NCI-H1930 (cell line): ENCODE measurements around the gene CCDC12.
"Not testable (repeated sequence)": the region's sequence is repeated elsewhere in the genome, so short reads cannot be mapped to it uniquely, and the experiment has no call there.

Experiments used
- DNase-seq, 2 experiments: peaks; one replicate each; lab custom pipeline; 2025; lab: John Stamatoyannopoulos, UW

Gene CCDC12

DNA sequence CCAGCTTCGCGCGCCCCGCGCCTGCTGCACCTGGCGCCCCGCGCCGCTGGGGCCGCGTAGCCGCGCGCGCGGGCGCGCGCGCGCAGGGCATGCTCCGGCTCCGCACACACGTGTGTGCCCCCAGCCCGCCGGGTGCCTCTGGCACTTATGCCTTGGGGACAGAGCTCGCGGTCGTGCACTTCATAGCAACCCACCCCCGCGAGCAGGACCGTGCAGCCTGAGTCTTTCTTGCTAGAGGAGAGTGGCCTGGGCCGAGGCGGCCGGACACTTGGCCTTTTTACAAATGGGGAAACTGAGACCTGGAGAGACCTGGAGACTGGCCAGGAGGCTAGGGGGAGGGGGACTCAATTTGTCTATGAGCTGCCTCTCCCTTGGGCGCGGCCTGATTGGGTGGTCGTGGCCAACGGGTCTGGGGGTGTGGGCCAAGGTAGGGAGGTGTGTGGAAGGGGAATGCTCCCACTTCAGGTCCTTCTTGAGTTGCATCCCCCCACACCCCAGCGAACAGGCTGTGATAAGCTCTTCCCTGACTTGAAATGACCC lies 3.5 kb upstream of the CCDC12 start:
- DNase-seq, result no peak

DNA sequence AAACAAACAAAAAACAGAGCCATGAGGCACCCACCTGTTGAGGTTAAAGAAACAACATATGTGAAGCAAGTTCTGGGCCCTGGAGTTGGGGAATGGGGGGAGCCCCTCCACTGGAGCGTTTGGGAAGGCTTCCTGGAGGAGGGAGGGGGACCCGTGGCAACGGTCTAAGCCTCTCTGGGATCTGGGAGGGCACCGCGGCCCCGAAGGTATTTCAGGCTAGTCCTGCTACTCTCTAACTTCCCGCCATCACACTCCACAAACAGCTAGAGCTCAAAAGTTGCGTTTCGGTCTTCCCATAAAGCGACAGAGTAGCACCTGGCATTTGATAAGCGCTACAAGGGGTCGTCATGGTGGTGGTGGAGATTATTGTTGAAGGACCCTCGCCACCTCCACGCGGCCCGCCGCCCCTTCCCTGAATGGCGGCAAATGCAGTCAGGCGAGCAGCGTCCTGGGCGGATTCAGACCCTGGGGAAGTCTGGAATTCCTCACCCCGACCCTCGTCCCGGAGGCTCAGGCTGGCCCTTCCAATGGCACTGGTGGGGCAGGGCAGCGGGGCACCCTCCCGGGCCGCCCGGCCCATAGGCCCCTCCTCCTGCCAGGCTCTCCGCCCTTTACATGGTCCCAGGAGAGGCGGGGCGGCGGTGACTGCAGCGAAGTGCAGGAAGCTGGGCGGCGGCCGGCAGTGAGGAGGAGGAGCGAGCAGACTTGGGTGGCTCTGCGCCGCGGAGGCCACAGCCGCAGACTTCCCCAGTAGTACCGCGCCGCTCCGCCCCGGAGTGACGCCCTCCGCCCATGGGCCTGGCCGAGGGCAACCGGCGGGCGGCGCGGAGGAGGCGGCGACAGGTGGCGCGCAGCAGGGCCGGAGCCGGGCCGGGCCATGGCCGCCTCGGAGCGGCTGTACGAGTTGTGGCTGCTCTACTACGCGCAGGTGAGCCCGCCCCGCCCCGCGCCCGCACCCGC lies 2.7 kb upstream of the CCDC12 start, which contains the start of gene NBEAL2:
NBEAL2 (plus strand) TSS at position 682 of the 960 bp plus-strand sequence; CDS start at position 878, 196 bp downstream.
- peak; percentile 60 to 65 for DNase-seq

DNA sequence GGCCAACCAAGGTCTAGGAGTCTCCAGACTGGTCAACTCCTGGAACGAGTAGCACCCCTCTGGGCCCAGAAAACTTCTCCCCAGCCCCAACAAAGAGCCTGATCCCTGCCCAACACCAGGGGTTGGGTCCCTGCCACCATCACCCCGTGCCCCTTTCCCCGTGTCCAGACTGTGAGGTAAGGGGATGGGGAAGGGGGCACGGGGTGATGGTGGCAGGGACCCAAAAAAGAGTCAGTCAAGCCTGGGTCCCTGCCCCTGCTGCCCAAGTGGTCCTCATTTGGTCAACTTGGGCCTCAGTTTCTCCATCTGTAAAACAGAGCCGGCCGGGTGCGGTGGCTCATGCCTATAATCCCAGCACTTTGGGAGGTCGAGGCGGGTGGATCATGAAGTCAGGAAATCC lies 1.8 kb upstream of the CCDC12 start:
- no peak for DNase-seq

DNA sequence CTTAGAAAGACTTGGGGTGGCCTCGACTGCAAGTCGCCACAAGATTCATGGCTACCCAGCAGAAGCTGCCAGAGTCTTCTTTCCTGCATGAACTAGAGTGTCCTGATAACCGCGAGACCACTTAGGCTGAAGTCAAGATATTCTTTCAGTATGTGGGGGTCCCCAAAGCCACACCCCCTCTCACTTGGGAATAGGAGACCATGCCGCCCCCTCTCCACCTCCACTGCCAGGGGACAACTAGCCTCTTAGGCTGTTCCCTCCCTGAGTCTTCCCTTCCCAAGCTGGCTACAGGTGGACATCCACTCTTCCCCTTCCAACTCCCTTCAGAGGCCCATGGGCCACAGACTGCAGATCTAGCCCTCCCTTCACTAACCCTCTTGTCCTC lies 1.3 kb upstream of the CCDC12 start:
- no peak for DNase-seq

DNA sequence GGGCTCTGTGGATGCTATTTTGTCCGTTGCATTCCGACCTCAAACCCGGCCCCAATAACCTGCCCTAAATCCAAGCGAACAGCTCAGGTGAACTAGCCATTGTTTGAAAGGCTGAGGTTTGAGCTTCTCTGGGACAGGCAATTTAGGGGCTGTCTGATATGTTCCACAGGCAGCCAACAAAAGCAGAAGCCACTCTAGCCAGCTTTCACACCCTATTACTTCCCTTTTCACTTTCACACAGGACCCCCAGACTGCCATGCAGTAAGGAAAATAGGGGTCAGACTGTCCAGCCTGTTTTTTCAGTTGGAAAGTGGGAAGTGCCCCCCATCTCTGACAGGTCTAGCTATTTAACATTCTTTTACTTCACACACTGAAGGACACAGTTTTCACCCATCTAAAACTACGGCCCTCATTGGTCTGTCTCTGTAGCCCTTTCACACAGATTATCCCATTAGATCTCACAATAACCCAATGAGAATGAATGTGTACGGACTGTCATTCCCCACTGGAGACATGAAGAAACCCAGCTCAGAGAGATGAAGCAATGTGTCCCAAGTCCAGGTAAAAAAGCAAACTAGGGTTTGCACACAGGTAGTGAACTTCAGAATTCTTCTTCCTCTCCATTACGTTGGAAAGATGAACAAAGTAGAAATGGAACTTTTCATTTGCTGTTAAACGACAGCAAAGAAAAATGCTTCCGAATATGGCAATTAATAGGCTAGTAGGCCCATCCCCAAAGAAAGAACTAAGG lies 1.9 kb downstream of the CCDC12 start:
- DNase-seq, result no peak

DNA sequence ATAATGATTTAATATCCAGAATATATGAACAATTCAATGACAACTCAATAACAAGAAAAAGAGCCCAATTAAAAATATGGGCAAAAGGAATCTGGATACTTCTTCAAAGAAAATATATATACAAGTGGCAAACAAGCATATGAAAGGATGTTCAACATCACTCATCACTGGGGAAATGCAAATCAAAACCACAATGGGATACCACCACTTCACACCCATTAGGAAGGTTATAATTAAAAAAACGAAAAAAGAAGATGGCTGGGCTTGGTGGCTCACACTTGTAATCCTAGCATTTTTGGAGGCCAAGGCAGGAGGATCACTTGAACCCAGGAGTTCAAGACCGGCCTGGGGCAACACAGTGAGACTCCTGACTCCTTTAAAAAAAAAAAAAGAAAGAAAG lies 4.1 kb downstream of the CCDC12 start:
- DNase-seq, result no peak

DNA sequence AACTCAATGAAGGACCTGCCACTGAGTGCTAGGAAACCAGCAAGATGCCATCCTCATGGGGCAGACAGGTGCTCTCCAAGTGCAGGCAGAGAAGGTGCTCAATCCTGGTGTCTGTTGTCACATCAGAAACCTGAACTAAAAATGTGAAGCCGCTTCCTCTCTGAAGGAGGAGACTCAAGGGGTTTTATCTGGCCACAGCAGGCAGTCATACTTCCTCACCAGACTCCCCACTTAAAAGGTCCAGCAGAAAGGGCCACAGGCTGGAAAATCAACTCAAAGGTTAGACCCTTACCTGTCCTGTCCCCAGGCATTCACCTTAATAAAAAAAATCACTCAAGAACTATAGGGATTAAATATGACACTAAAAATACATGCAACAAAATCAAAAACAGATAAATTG lies 4.8 kb downstream of the CCDC12 start:
- no peak for DNase-seq

DNA sequence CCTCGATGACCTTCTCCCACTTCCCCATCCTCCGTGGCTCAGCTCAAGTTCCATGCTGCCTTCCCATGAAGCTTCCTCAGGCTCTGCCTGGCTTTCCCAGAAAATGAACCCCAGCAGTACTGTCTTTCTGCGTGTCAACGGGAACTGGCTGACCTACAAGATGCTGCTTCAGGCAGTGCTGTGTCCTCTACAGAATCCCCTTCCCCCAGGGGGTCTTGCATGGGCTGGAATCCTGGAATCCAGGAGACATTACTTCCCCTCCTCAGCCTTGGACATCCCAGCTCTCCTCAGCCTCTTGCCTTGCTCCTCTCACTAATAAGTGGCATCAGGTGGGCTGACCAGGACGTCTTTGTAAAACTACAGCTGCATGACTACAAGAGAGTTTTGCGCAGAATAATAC lies 5.4 kb downstream of the CCDC12 start:
- DNase-seq, result no peak

DNA sequence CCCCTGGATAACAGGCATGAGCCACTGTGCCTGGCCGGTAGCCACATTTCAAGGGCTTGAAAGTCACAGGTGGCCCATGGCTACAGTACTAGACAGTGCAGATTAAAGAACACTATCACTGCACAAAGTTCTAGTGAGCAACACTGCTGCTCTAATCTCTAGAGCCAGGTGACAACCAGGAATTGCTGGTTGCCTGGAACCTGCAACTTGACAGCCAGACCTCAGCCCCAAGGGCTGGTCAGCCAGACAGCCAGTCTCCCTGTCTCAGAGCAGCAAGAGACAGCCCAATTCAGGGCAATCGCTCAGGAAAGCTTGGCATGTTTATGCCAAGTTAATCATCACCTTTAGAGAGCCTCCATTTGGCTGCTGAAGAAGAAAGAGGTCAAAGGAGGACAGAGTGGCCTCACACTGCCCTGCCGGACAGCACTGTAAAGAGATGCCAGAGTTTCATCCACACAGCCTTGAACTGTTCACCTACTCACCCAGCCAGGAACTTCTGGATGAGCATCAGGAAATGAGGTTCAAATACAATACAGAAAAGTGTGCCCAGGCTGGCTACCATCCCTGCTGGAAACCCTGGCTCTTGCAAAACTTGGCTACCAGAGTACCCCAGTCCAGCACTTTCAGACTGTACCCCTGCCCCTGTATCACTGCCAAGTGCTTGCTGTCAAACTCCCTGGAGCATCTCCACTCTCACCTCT lies 6.0 kb downstream of the CCDC12 start:
- DNase-seq, result no peak

DNA sequence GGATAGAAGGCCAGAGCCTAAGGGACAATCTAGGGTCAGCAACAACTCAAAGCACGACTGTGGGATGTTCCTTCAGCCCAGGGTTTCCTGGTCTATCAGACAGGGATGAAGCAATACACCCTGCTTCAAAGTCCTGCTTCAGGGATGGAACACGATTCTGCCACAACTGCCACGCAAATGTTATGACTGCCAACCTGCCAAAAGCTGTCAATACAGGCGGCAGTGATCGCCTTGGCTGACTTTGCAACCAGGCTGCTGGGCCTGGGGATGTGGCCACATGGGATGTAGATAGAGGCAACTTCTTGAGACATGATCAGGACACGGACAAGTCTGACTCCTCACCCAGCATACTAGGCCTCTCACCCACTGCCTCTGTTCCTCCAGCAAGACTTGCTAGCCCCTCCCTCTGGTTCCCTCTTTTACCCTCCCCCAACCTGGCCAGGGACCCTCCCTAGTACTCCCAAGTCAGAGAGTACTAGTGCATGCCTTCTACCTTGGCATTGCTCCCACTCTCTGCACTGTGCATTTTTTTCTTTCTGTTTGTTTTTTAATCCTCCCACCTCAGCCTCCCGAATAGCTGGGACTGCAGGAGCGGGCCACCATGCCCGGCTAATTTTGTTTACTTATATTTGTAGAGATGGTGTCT lies 7.6 kb downstream of the CCDC12 start:
- no peak for DNase-seq

DNA sequence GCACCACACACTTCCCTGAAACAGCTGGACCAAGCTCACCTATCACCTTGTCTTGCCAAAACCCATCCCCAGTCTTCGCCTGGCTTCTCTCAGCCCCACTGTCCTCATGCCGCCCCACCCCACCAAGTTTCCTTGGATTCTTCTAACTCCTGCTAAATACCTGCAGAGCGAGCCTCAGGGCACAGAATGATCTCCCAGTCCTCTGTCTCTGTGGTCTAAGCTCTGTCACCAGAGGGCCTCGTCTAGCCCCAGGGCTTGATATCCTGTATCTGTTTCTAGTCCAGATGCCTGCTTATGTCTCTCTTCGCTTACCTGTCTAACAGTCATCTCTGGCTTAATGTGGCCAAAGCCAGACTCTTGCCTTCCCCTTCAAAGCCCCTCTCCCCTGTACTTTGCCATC lies 9.7 kb downstream of the CCDC12 start:
- DNase-seq, result no peak

DNA sequence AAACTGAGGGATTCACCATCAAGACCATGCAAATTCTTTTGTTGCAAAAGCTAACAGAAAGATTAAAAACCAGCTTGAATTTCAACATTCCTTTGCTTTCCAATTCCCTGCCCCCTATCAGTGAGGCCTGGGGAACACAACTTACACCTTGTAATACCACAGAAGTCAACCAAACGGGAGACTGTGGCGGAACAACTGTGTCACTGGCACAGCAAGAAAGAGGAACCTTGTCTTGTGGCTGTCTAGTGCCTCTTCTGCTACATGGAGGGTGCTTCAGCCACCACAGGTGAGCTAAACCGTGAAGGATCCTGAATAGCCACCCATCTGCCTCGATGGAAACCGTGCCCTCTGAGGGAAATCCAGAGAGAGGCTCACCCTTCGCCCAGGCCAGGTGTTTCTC lies 11.4 kb downstream of the CCDC12 start:
- no peak for DNase-seq

DNA sequence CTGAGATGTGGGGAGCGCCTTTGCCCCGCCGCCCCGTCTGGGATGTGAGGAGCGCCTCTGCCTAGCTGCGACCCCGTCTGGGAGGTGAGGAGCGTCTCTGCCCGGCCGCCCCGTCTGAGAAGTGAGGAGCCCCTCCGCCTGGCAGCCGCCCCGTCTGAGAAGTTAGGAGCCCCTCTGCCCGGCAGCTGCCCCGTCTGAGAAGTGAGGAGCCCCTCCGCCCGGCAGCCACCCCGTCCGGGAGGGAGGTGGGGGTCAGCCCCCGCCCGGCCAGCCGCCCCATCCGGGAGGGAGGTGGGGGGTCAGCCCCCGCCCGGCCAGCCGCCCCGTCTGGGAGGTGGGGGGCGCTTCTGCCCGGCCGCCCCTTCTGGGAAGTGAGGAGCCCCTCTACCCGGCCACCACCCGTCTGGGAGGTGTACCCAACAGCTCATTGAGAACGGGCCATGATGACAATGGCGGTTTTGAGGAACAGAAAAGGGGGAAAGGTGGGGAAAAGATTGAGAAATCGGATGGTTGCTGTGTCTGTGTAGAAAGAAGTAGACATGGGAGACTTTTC lies 12.4 kb downstream of the CCDC12 start:
- not testable (repeated sequence) for DNase-seq

DNA sequence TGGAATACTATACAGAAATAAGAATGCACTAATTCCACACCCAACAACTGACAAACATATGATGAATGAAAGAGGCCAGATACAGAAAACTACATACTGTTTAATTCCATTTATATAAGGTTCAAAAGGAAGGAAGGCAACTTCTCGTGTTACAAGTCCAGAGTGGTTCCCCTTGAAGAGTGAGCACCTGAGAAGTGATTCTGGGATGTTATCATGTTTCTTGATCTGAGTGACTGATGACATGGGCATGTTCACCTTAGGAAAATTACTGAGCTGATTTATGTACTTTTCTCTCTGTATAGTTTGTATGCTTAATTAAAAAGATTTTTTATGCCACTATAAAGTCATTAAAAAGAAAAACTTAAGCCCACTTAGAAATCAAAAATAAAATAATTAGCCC lies 13.6 kb downstream of the CCDC12 start:
- no peak for DNase-seq

DNA sequence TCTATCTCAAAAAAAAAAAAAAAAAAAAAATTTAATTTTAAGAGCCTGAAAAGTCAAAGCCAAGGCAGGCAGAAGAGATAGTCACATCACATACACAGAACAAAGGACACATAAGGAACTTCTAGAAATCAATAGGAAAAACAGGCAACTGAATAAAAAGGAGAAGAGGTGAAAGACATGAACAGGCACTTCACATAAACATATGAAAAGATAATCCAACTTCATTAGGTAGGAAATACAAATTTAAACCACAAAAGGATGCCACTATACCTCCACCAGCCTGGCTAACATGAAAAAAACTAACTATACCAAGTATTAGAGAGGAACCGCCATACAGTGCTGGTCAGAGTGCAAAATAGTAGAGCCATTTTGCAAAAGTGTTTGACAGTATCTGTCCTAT lies 14.1 kb downstream of the CCDC12 start:
- DNase-seq, result no peak

DNA sequence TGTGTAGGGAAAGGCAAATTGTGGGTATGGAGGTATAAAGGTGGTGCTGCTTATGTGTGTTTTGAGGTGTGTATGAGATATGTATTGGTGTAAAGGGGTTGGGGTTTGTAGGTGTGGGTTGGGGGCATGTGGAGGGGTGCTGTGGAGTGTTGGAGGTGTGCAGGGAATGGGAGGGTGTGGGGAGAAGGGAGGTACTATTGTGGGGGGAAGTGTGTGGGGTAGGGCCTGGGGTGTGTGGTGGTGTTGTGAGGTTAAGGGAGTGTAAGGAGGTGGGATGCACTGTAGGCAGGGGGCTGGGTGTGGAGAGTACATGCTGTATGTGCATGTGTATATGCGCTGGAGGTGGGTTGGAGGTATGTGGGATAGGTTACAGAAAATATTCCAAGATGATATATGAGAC lies 15.7 kb downstream of the CCDC12 start:
- DNase-seq, result no peak

DNA sequence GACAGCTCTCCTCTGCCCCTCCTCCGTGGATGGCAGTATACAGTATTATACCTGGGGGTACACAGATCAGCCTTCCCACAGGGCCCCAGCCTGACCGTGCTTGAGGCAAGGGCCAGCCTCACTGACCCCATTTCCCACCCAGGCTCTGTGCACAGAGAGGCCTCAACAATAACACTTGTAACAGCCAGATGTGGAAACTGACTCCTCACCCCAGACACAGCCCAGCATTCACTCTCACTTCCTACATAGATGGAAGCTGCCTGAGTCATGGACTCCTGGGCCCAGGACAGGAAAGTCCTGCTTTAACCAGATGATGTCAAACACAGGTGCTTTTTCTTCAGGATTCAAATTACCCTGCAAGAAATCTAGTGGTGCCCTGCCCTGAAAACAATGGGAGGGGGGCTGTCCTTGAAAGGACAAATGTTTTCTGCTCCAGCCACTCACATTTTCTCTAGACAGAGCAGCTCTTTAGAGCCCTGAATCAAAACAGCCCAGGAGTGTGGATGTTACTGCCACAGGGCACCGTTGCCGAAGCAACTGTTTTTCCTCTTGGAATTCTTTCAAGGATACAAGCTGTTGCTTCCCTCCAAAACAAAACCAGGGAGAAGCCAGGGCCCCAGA lies 16.4 kb downstream of the CCDC12 start:
- DNase-seq, result no peak

DNA sequence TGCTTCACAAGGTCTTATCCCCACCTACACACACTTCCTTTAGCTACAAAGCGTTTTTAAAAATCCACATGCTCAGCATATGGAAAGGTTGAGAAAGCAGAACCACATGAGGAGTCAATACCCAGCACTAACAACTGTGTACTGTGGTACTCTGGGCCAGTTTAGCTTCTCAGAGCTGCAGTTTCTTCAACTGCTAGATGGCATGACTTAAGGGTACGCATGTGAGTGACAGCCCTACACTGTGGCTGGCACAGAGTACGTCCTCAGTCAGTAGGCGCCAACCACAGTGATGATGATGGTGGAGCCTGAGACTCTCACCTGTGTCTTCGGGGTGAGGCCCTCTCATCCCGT lies 17.4 kb downstream of the CCDC12 start:
- no peak for DNase-seq

DNA sequence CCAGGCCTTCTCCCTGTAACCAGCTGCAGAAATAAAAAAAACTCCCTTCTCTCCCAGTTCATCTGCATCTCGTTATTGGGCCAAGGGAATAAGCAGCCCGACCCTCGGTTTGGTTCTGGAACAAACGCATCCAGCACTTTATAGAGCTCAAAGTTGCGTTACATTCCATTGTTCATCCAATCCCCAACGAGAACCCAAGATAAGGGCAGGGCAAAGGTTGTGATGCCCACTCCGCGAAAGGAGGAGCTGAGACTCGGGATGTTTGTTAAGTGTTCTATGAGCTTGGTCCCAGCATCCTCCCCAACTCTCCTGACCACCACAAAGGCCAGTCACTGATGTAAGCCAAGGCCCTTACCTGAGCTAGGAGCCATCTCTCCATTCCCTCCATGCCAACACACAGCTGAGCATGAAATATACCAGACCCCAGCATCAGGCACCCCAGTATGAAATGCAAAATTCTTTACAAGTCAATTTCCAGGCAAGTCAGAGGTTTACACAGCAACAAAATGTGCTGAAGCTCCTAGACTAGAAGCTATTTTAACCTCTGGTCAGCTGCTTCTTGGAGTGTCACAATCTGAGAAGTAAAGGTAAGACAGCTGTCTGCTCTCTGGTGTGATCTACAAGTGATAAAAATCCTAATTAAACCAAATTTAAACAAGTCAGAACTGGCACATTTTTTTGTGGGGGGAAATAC lies 17.9 kb downstream of the CCDC12 start:
- DNase-seq, result no peak

DNA sequence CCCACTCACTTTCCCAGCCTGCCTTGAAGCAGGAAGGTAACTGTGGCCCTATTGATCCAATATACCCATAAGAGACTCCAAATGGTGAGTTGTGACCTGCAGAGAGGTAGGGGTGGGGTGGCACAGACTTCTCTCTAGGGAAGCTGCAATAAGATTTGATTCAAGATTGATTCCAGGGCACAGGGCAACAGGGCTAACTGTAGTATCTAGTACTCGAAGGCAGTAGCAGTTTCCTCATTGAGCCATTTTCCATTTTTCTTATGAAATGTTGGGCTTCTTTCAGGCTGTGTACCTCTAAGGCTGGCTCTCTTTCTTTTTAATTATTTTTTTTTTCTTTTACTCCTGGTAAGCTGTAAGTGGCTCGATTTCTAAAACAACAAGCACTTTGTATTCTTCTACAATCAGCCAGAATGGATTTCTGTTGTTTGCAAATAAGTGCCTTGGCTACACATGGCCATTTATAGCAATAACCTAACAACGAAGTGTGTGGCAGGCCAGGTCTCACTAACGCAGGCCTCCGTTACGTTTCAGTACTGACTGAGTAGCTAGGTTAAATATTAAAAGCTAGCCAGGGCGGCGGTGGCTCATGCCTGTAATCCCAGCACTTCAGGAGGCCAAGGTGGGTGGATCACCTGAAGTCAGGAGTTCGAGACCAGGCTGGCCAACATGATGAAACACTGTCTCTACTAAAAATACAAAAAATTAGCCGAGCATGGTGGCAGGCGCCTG lies 19.3 kb downstream of the CCDC12 start:
- no peak for DNase-seq
